GM18868 (cell line): ENCODE data around the gene SGSH.
"Not testable (repeated sequence)": the region's sequence is repeated elsewhere in the genome, so short reads cannot be mapped to it uniquely, and the experiment has no call there.

Experiments used
- ATAC-seq: cut with Tn5 transposase; IDR thresholded peaks from one replicate; pipeline ENCODE4 v1.9.1; 2021; ENCODE audit warnings: mild to moderate bottlenecking, moderate library complexity; ENCODE audit not compliant: unreplicated experiment

Gene SGSH

DNA sequence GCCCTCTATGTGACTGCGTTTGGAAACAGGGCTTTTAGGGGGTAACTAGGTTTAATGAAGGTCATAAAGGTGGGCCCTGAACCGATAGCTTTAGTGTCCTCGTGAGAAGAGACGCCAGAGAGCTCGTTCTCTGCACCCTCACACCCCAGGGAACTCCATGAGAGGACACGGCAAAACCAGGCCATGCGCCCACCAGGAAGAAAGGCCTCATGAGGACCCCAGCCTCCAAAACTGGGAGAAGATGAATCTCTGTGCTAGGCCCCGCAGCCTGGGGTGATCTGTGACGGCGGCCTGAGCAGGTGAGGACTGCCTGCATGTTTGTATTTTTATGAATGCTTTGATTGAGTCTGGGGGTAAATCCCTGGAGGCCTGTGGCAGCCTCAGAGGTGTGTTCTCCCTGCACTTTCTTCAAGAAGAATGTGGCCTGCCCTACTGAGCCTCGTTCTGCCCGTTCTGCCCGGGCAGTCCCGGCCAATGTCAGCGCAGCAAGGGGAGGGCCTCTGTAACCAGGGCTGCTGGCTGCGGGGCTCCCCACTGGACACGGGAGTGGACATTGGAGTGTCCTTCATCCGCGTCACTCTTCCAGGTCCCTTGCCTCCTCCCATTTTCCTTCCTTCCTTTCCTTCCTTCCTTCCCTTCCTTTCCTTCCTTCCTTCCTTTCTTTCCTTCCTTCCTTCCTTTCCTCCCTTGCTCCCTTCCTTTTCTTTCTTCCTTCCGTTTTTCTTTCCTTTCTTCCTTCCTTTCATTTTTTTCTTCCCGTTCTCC, 33.7 kb upstream of the SGSH start:
- no peak for ATAC-seq

DNA sequence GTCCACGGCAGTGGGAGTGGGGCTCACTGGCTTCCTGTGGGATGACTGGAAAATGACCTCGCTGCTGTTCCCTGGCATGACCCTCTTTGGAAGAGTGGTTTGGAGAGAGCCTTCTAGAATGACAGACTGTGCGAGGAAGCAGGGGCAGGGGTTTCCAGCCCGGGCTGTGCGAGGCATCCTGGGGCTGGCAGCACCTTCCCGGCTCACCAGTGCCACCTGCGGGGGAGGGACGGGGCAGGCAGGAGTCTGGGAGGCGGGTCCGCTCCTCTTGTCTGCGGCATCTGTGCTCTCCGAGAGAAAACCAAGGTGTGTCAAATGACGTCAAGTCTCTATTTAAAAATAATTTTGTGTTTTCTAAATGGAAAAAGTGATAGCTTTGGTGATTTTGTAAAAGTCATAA, 32.7 kb upstream of the SGSH start:
- ATAC-seq, result no peak

DNA sequence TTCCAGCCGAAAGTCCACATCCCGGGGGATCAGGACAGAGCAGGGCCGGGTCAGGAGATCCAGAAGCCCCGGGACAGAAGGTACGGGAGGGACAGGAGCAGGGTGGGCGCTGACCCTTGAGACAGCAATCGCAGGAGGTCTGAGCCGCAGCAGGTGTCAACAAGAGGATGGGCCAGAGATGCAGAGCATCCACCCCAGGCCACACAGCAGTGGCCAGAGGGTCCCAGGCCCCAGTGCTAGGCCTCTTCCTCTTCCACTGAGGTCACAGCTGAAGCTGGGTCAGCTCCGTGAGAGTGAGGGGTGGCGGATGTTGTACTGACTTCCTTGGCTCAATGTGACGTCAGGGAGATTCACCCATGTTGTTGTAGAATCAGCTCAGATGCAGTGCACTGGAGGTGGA, 31.8 kb upstream of the SGSH start:
- no peak for ATAC-seq

DNA sequence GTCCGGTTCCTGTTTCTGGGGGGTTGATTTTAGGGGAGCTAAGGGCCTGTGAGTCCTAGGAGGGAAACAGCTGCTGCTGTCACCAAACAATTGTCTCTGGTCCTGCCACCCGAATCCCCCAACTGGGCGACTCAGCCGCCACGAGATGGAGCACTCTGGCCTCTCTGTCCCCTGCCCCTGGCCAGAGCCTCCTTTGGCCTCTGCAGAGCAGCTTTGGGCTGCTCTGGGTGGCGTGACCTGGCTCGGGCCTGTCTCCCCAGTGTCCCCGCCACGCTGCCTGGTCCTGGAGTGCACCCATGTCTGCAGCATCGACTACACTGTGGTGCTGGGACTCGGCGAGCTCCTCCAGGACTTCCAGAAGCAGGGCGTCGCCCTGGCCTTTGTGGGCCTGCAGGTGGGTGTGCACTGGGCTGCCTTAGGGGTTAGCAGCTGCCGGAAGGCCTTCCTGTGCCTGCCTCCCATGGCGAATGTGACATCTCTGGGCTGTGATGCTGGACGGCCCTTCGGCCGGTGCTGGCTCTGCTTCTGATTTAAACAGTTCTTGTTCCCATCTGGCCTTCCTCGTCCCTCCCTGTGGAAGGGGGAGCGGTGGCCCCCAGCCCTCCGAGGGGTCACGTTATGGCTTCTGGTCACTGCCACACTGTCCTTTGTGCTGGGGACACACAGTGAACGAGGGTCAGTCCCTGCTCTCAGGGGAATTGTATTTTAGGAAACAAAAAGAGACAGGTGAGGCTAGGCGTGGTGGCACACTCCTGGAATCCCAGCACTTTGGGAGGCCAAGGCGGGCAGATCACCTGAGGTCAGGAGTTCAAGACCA, 29.0 kb upstream of the SGSH start:
- no peak for ATAC-seq

DNA sequence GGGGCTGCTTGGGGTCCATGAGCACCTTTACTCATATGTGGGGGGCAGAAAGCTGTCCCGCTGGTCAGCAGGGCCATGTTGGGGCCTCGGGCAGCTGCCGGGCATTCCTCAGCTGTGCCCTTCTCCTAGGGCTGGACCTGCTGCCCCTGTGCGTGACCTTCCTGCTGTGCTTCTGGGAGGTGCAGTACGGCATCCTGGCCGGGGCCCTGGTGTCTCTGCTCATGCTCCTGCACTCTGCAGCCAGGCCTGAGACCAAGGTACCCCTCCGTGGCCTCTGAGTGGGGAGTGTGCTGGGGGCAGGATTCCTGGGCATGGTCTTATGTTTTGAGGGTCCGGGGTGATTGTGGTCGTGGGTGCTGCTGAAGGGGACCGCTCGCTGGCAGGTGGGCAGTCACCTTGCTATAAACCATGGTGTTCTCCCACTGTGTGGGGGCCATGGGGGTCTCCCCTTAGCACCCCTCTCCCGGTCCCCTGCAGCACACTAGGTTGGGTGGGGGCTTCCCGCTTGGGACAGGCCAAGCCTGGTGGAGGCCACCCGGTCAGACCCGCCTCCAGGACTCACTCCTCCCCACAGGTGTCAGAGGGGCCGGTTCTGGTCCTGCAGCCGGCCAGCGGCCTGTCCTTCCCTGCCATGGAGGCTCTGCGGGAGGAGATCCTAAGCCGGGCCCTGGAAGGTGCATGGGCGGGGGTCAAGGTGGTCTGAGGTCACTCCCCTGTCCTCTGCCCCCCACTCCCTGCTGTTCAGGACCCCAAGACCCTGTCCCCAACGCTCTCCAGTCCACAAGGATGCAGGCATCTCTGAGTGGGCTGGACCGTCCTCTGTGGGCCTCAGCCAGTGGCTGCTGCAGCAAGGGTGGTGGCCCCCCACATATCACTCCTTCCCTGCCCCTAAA, 28.1 kb upstream of the SGSH start:
- no peak for ATAC-seq

DNA sequence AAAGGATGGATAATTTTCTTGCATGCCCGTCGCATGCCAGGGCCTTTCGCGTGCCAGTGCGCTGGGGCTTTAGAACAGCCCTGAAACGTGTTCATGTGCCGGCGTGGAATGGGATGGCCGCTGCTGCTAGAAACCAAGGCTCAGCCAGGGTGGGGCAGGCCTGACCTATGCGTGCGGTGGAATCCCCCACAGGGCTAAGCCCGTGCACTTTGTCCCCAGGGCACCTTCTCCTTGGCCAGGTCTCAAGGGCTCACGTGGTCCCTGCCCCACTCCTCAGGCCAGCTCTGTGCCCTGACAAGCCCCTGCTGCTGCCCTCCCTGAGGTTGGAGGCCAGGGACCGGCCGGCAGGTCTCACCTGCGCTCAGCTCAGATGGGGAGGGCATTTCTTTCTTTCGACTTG, 27.4 kb upstream of the SGSH start:
- ATAC-seq, result no peak

DNA sequence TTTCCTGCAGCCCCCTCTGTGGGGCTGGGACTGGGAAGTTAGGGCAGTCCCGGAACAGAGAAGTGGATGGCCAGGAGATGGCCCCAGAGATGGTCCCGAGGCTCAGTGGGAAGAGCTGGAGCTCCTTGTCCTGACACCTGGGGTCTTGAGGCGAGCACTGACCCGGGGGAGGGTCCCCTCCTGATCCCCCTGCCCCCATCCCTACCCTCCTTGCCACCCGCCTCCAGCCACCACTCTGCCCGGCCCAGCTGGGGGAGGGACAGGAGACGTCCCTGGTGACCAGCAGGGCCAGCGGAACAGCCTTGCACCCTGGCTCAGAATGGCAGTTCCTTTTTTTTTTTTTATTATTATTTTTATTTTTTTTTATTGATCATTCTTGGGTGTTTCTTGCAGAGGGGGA, 26.6 kb upstream of the SGSH start:
- ATAC-seq, result no peak

DNA sequence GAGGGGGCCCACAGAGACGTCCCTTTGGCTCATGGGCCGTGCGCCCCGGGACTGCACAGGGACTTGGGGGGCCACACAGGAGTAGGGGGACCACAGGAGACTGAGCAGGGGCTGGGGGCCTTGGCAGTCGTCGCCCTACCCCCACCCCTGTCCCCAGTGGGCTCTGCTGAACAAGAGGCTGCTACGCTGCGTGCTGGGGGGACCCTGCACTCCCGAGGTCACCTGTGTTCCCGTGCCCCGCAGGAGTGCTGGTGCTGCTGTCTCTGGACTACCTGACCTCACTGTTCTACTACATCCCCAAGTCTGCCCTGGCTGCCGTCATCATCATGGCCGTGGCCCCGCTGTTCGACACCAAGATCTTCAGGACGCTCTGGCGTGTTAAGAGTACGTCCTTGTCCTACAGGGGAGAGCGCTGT, 26.1 kb upstream of the SGSH start:
- ATAC-seq, result no peak

DNA sequence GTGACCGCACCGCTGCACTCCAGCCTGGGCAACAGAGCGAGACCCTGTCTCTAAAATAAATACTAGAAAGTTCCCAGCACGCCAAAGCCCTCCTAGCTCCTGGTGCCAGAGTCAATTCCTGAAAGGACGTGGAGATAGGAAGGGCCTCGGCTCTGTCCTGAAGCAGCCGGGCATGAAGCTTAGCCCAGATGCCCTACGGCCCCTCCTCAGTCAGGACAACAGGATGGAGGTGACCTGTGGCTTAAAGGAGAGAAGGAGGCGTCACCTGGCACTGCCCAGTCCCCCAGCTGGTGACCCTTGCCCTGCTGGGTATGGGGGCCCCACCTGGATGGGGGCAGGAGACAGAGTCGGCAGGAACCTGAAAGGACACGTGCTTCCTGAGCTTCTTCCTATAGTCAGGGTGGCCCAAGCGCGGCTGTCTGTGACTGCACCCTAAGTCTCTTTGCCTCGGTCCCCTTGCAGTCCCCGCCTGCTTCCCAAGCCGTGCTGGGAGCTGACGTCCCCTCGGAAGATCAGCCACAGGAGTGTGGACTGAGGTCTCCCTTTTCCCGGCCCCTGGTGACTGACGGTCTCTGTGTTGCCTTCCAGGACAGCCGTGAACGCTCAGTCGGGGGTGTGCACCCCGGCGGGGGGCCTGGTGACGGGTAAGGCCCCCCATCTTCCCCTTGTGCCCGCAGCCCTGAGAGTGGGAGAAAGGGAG, 25.6 kb upstream of the SGSH start:
- no peak for ATAC-seq

DNA sequence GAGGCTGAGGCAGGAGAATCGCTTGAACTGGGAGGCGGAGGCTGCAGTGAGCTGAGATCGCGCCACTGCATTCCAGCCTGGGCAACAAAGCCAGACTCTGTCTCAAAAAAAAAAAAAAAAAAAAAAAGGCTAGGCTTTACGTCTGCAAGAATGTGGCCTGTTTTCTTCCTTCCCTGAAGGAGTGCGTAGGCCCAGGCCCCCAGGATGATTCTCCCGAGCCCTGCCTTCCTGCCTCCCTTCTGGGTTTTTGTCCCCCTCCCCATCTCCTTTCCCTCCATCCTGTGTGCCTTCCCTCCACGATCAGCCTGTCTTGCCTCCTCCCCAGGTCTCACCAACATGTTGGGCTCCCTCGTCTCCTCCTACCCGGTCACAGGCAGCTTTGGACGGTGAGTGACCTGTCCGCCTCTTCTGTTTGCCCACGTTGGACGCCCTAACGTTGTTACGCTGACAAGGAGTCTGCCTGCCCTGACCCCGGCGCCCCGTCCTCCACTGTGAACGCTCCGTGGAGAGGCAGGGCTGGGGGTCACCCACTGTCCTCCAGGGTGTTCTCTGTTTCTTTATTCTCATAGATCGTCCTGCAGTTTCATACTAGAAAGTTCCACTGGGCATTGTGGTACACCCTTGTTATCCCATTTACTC, 24.9 kb upstream of the SGSH start:
- no peak for ATAC-seq

DNA sequence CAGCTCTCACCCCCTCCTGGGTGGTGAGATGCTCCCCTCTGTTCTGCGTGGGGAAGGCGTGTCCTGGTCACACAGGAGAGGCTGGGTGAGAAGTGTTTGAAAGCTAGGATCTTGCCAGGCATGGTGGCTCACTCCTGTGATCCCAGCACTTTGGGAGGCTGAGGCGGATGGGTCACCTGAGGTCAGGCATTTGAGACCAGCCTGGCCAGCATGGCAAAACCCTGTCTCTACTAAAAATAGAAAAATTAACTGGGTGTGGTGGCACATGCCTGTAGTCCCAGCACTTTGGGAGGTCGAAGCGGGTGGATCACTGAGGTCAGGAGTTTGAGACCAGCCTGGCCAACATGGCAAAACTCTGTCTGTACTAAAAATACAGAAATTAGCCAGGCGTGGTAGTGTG, 24.3 kb upstream of the SGSH start:
- ATAC-seq, result not testable (repeated sequence)

DNA sequence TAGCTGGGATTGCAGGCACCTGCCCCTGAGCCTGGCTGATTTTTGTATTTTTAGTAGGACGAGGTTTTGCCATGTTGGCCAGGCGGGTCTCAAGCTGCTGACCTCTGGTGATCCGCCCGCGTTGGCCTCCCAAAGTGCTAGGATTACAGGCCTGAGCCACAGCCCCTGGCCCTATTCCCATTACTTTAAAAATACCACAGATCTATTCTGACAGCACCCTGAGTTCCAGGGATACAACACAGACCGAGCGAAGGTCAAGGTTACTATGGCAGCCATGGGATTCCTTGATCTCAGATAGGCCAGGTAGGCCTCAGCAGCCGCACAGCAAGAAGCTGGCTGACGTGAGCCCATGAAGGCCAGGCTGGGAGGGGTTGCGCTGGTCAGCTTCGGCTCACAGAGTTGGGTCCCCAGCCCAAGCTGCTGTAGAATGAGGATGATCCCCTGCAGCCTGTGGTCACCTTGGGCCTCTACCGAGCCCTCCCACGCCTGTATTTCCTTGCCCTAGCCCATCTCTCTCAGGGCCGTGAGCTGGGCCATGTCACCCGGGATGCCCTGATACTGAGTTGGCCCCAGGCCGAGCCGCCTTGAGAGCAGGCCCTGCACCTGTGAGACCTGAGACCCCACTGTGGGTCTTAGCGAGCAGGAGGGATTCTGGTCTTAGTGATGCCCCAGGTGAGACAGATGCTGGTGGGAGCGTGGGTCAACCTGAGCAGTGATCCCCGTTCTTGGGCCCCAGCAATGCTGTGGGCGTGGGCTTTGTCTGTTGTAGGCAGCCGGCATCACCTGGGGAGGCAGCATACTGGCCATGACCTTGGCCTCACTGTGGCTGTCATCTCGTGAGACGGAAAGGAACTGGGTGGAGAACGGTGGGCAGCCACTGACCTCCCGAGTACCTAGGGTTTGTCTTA, 23.6 kb upstream of the SGSH start:
- no peak for ATAC-seq

DNA sequence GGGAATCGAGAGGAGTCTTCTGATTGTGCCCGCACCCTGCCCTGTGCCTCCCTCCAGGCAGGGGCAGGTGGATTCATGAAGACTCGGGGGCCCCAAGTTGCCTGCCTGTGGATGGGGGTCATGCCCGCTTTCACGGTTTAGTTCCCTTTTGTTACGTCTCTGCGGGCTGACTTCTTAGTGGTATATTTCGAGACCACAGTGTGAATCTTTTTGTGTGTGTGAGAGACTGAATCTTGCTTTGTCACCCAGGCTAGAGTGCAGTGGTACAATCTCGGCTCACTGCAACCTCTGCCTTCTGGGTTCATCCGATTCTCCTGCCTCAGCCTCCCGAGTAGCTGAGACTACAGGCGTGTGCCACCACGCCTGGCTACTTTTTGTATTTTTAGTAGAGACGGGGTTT, 22.4 kb upstream of the SGSH start:
- no peak for ATAC-seq

DNA sequence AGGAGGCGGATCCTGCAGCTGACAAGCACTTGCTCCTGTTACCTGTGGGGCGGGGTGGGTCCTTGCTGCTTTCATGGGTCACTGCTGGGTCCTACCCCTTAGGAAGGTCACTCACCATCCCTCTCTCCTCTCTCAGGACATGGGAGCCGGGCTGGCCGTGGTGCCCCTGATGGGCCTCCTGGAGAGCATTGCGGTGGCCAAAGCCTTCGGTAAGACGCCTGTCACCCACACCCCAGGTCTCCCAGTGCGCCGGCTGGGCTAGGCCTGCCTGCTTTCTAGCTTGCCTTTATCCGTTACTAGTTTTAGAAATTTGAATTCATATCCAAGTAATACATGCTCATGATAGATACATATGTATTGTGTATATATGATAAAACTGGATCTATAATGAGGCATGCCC, 17.3 kb upstream of the SGSH start:
- no peak for ATAC-seq

DNA sequence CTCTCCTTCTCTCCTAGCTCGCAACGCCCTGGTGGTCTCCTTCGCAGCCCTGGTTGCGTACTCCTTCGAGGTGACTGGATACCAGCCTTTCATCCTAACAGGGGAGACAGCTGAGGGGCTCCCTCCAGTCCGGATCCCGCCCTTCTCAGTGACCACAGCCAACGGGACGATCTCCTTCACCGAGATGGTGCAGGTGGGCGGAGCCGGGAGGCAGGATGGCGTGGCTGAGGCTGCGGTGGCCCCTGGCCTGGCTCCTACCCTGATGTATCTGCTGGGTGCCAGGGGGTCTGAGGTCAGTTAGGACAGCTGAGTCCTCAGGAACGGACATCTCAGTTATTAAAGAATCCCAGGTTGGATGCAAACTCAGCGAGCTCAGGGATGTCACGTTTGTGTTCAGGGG, 16.8 kb upstream of the SGSH start:
- ATAC-seq, result no peak

DNA sequence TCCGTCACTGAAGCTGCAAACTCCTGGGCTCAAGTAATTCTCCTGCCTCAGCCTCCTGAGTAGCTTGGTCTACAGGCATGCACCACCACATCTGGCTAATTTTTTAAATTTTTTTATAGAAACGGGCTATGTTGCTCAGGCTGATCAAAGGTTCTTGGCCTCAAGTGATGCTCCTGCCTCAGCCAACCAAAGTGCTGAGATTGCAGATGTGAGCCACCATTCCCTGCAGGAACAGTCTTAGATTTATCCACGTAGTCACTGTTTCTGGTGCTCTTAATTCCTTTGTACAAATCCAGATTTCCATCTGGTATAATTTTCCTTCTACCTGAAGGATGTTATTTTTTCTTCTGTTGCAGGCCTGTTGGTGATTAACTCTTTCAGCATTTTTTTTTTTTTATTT, 13.1 kb upstream of the SGSH start:
- ATAC-seq, result no peak

DNA sequence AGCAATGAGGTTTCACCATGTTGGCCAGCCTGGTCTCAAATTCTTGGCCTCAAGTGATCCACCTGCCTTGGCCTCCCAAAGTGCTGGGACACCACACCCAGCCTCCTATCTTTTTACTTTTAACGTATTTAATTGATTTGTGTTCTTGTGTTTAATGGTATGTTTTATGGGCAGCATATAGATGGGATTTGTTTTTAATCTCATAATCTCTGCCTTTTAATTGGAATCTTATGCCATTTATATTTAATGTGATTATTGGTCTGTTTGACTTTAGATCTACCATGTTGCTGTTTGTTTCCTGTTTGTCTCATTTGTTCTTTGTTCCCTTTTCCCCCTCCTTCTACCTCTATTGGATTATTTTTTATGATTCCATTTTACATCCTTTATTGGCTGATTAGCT, 12.3 kb upstream of the SGSH start:
- no peak for ATAC-seq

DNA sequence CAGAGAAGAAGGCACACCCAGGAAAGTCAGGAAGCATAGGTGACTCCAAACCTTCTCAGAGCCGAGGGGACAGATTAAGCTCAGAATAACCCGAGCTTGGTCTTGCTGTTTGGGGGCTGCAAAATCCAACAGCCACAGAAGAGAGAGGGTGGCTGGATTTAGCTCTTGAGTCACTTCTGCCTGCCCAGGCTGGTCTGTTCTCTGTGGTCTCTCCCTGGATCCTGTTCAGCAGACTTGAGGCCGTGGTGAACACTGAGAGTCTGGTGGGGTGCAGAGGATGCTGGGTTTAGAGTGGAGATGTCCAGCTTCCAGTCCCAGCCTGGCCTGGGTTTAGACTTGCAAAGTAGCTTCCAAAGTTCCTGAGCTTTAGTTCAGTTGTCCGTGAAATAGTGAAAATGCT, 8.9 kb upstream of the SGSH start:
- no peak for ATAC-seq

DNA sequence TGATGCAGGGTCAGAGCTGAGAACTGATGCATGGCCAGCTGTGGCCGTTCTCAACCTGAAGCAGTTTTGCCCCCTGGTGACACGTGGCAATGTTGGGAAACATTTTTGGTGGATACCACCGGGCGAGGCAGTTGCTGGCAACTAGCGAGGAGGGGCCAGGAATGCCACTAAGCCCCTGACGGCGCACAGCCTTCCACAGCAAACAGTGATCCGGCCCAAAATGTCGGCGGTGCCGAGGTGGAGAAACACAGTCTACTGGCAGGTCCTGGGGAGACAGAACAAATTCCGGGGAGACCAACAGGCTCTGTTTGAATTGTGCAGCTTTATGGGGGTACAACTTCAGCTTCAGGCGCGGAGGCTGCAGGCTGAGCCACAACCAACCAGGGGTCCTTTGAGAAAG, 8.3 kb upstream of the SGSH start:
- no peak for ATAC-seq
